Trophoblast cell (in vitro differentiated cells and primary cell): ENCODE results near the gene SYNE2.

Source experiments
- DNase-seq, 2 donors: peaks; one replicate each; pipeline ENCODE4 v3.0.0-alpha.2; 2016
- H2AFZ ChIP-seq: 2 replicates; pipeline ENCODE4 v1.6.1; 2013; ENCODE audit warnings: low read length, moderate library complexity, mild to moderate bottlenecking; ENCODE audit not compliant: insufficient read depth, poor library complexity
- H2AK5ac ChIP-seq: 2 replicates; pipeline ENCODE4 v1.6.1; 2013; ENCODE audit warnings: mild to moderate bottlenecking, low read length
- H2BK120ac ChIP-seq: 2 replicates; pipeline ENCODE4 v1.6.1; 2013; ENCODE audit warnings: low read length, mild to moderate bottlenecking, moderate library complexity; ENCODE audit not compliant: insufficient read depth, poor library complexity
- H2BK12ac ChIP-seq: 2 replicates; pipeline ENCODE4 v1.6.1; 2013; ENCODE audit warnings: mild to moderate bottlenecking, low read length, moderate library complexity
- H2BK5ac ChIP-seq: 2 replicates; pipeline ENCODE4 v1.6.1; 2013; ENCODE audit warnings: low read length, low read depth, moderate library complexity, mild to moderate bottlenecking; ENCODE audit not compliant: poor library complexity
- H3K14ac ChIP-seq: 2 replicates; pipeline ENCODE4 v1.6.1; 2013; ENCODE audit warnings: mild to moderate bottlenecking, low read length
- H3K18ac ChIP-seq: 2 replicates; pipeline ENCODE4 v1.6.1; 2013; ENCODE audit warnings: mild to moderate bottlenecking, low read length
- H3K23ac ChIP-seq: 2 replicates; pipeline ENCODE4 v1.6.1; 2013; ENCODE audit warnings: low read length
- H3K27ac ChIP-seq: 2 replicates; pipeline ENCODE4 v1.5.1; 2013; ENCODE audit warnings: low read depth, mild to moderate bottlenecking, inconsistent platforms, low read length, moderate library complexity
- H3K27me3 ChIP-seq: 2 replicates; pipeline ENCODE4 v1.6.1; 2013; ENCODE audit warnings: inconsistent platforms, mild to moderate bottlenecking, low read length, moderate library complexity; ENCODE audit not compliant: insufficient read depth
- H3K36me3 ChIP-seq, 2 experiments: 1 replicate in 1 of 2; 2 replicates in 1 of 2; pipeline ENCODE4 v1.6.1; 2013; ENCODE audit warnings: low read length in 2 of 2, mild to moderate bottlenecking in 2 of 2, moderate library complexity in 1 of 2; ENCODE audit not compliant: insufficient read depth in 2 of 2, control insufficient read depth in 1 of 2
- H3K4ac ChIP-seq: 2 replicates; pipeline ENCODE4 v1.6.1; 2013; ENCODE audit warnings: low read depth, mild to moderate bottlenecking, low read length, moderate library complexity
- H3K4me1 ChIP-seq, 2 experiments: 1 replicate in 1 of 2; 2 replicates in 1 of 2; pipeline ENCODE4 v1.6.1; 2013; ENCODE audit warnings: low read length in 2 of 2, mild to moderate bottlenecking in 2 of 2, moderate library complexity in 1 of 2; ENCODE audit not compliant: insufficient read depth in 2 of 2, control insufficient read depth in 1 of 2
- H3K4me2 ChIP-seq: 2 replicates; pipeline ENCODE4 v1.6.1; 2013; ENCODE audit warnings: inconsistent platforms, mild to moderate bottlenecking, low read length, moderate library complexity
- H3K4me3 ChIP-seq: 2 replicates; pipeline ENCODE4 v1.5.1; 2013; ENCODE audit warnings: mild to moderate bottlenecking, low read depth, low read length, inconsistent platforms
- H3K79me1 ChIP-seq: one replicate; pipeline ENCODE4 v1.6.1; 2013; ENCODE audit warnings: low read length
- H3K79me2 ChIP-seq: 2 replicates; pipeline ENCODE4 v1.6.1; 2013; ENCODE audit warnings: low read length, mild to moderate bottlenecking; ENCODE audit not compliant: control insufficient read depth, insufficient read depth, poor library complexity
- H3K9ac ChIP-seq: 2 replicates; pipeline ENCODE4 v1.6.1; 2013; ENCODE audit warnings: mild to moderate bottlenecking, low read length
- H3K9me3 ChIP-seq: 2 replicates; pipeline ENCODE4 v1.6.1; 2013; ENCODE audit warnings: low read depth, mild to moderate bottlenecking, control low read depth, inconsistent platforms, low read length; ENCODE audit not compliant: insufficient read depth
- H4K12ac ChIP-seq: 2 replicates; pipeline ENCODE4 v1.6.1; 2013; ENCODE audit warnings: low read depth, mild to moderate bottlenecking, low read length, moderate library complexity
- H4K8ac ChIP-seq: 2 replicates; pipeline ENCODE4 v1.6.1; 2013; ENCODE audit warnings: low read depth, mild to moderate bottlenecking, low read length, moderate library complexity
- H4K91ac ChIP-seq: one replicate; pipeline ENCODE4 v1.6.1; 2013; ENCODE audit warnings: low read depth, mild to moderate bottlenecking, low read length, moderate library complexity
- WGBS: extraction: QIAGEN DNeasy Blood & Tissue Kit; methylation state at CpG from one replicate; pipeline ENCODE4 v1.1.7; 2013; ENCODE audit warnings: missing lambda C conversion rate; ENCODE audit not compliant: insufficient read length, insufficient coverage; ENCODE audit errors: extremely low coverage; 5-methylcytosine and 5-hydroxymethylcytosine counted together

SYNE2 gene

GRCh38 chr14:64185184-64185583 is 332.4 kb downstream of the SYNE2 start:
- no peak overlapping the region for H4K8ac ChIP-seq
- no peaks in the 10 kb centered on the region for H3K79me2 ChIP-seq
- no peaks in the 10 kb centered on the region for H3K27me3 ChIP-seq
- H3K79me1 ChIP-seq, result no peaks in the 10 kb centered on the region
- peaks cover 4% of the 10 kb centered on the region for H3K9me3 ChIP-seq
- no peak overlapping the region for H3K4me3 ChIP-seq
- no peak overlapping the region for H3K4me2 ChIP-seq
- no peak overlapping the region for H2AFZ ChIP-seq
- H2AK5ac ChIP-seq, result no peak overlapping the region
- H3K4ac ChIP-seq, result no peak overlapping the region
- H2BK120ac ChIP-seq, result no peak overlapping the region
- H3K4me1 ChIP-seq, result no peaks in the 10 kb centered on the region
- H2BK12ac ChIP-seq, result no peak overlapping the region
- H3K36me3 ChIP-seq, result peaks cover 3 to 11% of the 10 kb centered on the region in 2 experiments
- no peak overlapping the region for H2BK5ac ChIP-seq
- no peak overlapping the region for H4K12ac ChIP-seq
- DNase-seq, result no peak
- H3K9ac ChIP-seq, result no peak overlapping the region
- no peak overlapping the region for H3K14ac ChIP-seq
- H3K18ac ChIP-seq, result no peak overlapping the region
- H3K27ac ChIP-seq, result no peak overlapping the region
- no peak overlapping the region for H3K23ac ChIP-seq
- WGBS, result no CpG with 5 or more reads among the region's 1 CpG
- H4K91ac ChIP-seq, result no peak overlapping the region

GRCh38 chr14:64186231-64187129 is 333.7 kb downstream of the SYNE2 start:
- WGBS, result no CpG with 5 or more reads among the region's 12 CpGs

GRCh38 chr14:64187331-64187730 is 334.5 kb downstream of the SYNE2 start:
- Histone ChIP-seq H3K9me3 (peaks cover 4% of the 10 kb centered on the region), H3K79me2 (no peaks in the 10 kb centered on the region), H3K9ac (no peak overlapping the region), H3K4me2 (no peak overlapping the region), H3K4me3 (no peak overlapping the region), H3K27ac (no peak overlapping the region), H2AK5ac (no peak overlapping the region), H3K14ac (no peak overlapping the region), H2BK12ac (no peak overlapping the region), H3K23ac (no peak overlapping the region), H2BK120ac (no peak overlapping the region), H2BK5ac (no peak overlapping the region), H4K8ac (no peak overlapping the region), H3K79me1 (no peaks in the 10 kb centered on the region), H4K12ac (no peak overlapping the region), H3K4ac (no peak overlapping the region), H3K27me3 (no peaks in the 10 kb centered on the region), H3K36me3 (peaks cover 3 to 11% of the 10 kb centered on the region in 2 experiments), H3K18ac (no peak overlapping the region), H2AFZ (no peak overlapping the region), H3K4me1 (peaks cover 0 to 2% of the 10 kb centered on the region in 2 experiments), H4K91ac (no peak overlapping the region)
- DNase-seq, result peak; percentile 8 to 71
- no CpG with 5 or more reads among the region's 3 CpGs for WGBS

More at GRCh38 chr14:64186231-64187129, 333.7 kb downstream of the SYNE2 start:
- no peaks in the 10 kb centered on the region for H3K79me1 ChIP-seq
- DNase-seq, result no peak
- H3K36me3 ChIP-seq, result peaks cover 3 to 11% of the 10 kb centered on the region in 2 experiments
- no peak overlapping the region for H3K4ac ChIP-seq
- H2AK5ac ChIP-seq, result no peak overlapping the region
- H2BK5ac ChIP-seq, result no peak overlapping the region
- no peak overlapping the region for H4K8ac ChIP-seq
- no peak overlapping the region for H4K91ac ChIP-seq
- H3K27me3 ChIP-seq, result no peaks in the 10 kb centered on the region
- no peak overlapping the region for H3K18ac ChIP-seq
- no peak overlapping the region for H3K23ac ChIP-seq
- no peak overlapping the region for H3K14ac ChIP-seq
- peaks cover 4% of the 10 kb centered on the region for H3K9me3 ChIP-seq
- no peak overlapping the region for H2AFZ ChIP-seq
- no peak overlapping the region for H3K4me3 ChIP-seq
- H2BK120ac ChIP-seq, result no peak overlapping the region
- H2BK12ac ChIP-seq, result no peak overlapping the region
- no peak overlapping the region for H3K4me2 ChIP-seq
- no peak overlapping the region for H3K9ac ChIP-seq
- H4K12ac ChIP-seq, result no peak overlapping the region
- H3K27ac ChIP-seq, result no peak overlapping the region
- H3K79me2 ChIP-seq, result no peaks in the 10 kb centered on the region
- peaks cover 0 to 2% of the 10 kb centered on the region in 2 experiments for H3K4me1 ChIP-seq

- no peak for DNase-seq
- H2BK5ac ChIP-seq, result no peak overlapping the region
- H2BK12ac ChIP-seq, result no peak overlapping the region
- no peak overlapping the region for H2AFZ ChIP-seq
- peaks cover 2 to 3% of the 10 kb centered on the region in 2 experiments for H3K4me1 ChIP-seq
- H3K9ac ChIP-seq, result no peak overlapping the region
- H4K12ac ChIP-seq, result no peak overlapping the region
- H3K79me2 ChIP-seq, result no peaks in the 10 kb centered on the region
- H3K4me3 ChIP-seq, result no peak overlapping the region
- no peak overlapping the region for H3K23ac ChIP-seq
- H3K36me3 ChIP-seq, result peaks cover 0 to 5% of the 10 kb centered on the region in 2 experiments
- no peak overlapping the region for H3K4ac ChIP-seq
- H3K4me2 ChIP-seq, result no peak overlapping the region
- H3K79me1 ChIP-seq, result no peaks in the 10 kb centered on the region
- no peaks in the 10 kb centered on the region for H3K9me3 ChIP-seq
- no peak overlapping the region for H2BK120ac ChIP-seq
- H3K27me3 ChIP-seq, result no peaks in the 10 kb centered on the region
- H3K18ac ChIP-seq, result no peak overlapping the region
- WGBS, result no CpG with 5 or more reads among the region's 3 CpGs
- no peak overlapping the region for H3K27ac ChIP-seq
- no peak overlapping the region for H4K91ac ChIP-seq
- no peak overlapping the region for H2AK5ac ChIP-seq
- no peak overlapping the region for H3K14ac ChIP-seq
- no peak overlapping the region for H4K8ac ChIP-seq
These were observed 338.2 kb downstream of the SYNE2 start for GRCh38 chr14:64190974-64191502.
